IPS-NIHi7 (cell line): Measurements from ENCODE around the gene OPCML.

Experiments used
- DNase-seq: peaks from one replicate; pipeline ENCODE4 v3.0.0; 2012; ENCODE audit warnings: mixed read lengths; ENCODE audit errors: extremely low spot score

Gene OPCML

GRCh38 chr11:132941761-132942160, 590.5 kb downstream of the OPCML start:
- no peak for DNase-seq

DNA sequence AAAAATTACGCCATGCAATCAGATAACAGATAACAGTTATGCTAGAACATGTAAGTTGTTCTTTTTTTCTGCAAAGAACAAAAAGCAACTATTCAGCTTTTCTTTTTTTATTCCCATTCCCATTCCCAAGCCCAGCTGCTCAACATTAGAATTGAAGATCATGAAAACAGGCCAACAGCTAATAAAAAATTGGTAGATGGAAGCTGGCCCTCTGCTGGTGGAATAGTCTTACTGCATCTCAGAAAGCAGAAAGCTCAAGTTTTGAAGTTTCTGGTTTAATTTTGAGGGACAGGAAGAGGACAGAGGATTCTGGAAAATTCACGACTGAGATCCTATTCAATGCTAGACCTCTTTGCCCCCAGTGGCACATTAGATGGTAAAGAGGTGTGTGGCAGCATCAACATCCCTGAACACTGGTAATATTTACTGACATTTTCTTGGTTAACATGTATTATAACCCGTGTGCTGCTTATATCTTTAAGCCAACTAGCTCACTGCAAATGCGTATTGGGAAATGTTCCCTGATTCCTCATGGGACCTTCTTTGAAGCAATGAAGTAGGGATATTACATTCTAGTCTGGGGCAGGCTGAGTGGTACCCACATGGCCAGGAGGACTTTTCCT, 591.2 kb downstream of the OPCML start:
- DNase-seq: no peak

DNA sequence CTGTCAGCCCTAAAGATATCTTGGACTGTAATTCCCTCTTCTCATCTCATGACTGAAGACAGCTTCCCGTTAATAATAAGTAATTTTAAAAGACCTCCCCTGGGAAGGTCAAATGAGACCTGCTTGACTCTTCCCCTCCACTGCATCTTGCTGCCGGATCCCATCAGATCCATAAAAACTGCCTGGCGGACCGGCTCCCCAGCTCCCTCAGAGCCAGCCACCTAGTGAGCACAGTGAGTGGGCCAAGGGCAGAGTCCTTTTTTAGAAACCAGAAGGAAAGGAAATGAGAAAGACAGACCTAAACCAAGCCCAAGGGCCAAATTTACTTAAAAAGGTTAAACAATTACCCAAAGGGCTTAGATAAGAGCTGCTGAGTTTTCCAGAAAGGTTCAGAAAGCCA, 595.3 kb downstream of the OPCML start:
- DNase-seq: no peak

DNA sequence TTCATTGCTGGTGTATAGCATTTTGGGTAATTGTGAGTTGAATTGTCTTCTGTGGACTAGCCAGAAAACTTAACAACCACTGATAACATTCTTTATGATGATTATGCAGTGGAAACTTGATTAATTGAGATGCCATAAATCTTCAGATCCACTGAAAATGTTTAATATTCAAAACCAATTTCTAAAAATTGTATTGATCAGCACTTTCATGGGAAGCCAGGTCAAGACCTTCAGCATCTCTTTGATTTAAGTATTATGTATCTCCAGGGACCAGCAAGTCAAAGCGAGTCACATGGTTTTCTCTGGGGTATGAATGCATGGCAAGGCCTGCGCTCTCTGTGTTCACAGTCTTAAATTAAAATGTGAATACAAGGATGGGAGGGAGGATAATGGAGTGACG, 596.9 kb downstream of the OPCML start:
- DNase-seq: no peak

- DNase-seq: no peak
Observed at GRCh38 chr11:132933703-132934102, 598.6 kb downstream of the OPCML start.

DNA sequence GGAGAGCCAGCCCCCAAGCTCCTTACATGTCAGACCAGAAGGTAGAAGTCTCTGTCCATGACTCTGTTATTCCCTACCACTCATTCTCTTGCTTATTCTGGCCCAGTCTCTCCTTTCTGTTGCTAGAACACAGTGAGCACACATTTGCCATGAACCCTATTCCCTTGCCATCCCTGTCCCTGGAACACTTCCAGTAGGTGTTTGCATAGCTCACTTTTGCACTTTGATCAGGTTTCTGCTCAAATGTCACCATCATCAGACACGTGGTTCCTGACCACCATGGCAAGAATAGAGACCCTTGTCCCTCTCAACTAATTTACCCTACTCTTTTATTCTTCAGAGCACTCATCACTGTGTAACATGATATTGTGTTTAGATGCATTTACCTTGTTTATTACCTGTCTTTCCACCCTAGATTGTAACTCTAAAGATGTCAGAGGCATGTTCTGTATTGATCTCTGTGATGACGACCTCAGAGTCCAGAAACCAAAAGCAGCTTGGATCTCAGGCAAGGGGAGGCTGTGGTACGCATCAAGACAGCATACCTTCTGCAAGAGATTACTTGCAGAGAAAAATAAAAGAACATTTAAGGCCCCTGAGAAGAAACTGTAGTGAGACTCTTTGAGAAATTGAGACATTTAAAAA, 606.4 kb downstream of the OPCML start:
- DNase-seq: no peak

DNA sequence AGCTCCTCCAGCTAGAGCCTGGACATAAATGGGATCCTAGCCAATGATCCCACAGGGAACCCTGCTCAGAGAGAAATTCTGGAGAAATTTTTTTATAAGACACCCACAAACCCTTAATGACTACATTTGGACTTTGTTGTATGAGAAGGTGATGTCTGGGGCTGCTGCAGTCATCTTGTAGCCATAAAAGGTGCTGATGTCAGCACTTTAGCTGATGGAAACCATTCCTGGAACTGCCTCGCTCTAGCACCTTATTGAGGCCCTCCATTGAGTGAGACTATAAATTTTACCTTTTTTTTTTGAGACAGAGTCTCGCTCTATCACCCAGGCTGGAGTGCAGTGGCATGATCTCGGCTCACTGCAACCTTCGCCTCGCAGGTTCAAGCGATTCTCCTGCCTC, 610.7 kb downstream of the OPCML start:
- DNase-seq: no peak

DNA sequence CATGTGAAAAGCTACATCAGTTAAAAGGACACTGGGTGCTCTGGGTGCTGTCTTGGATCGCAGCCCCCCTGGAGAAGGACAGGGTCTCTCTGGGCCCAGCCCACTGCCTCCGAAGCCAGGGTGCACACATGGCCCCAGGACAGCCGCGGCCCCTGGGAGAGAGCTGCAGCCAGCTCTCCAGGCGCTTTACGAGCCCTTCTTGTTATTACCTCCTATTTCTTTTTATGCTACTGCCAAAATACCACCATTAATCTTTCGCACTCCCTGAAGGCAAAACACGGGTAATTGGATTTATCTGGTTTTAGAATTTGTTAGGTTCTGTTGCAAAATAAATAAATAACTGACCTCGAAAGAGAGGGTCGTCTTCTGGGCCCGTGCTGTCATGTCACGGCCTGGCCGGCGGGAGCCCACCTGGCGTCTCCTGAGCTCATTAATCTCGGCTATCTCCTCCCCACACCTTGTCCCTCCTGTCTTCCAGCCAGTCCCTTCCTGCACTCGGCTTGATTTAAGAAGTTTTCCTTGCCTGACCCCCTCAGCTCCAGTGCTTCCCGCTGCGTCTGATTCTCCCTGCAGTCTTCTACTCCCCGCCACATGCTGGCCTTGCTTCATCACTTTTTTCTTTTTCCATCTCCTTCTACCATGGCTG, 611.7 kb downstream of the OPCML start:
- DNase-seq: no peak

DNA sequence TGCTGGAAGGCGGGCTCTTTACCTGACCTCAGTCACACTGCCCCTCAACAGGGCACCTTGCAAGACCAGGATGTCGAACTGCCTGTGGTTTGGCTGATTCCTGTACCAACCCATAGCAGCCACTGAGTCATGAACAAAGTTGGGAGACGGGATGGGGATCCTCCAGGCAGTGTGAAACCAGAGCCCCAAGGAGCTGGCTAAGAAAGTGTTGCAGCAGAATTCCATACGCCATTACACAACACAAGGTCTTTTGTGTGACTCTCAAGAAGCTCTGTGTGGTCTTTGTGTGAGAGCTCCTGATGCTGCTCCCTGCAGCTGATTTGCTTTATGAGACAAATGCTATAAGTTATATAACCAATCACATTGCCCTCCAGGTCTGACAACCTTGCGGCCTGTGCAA, 617.7 kb downstream of the OPCML start:
- DNase-seq: no peak

DNA sequence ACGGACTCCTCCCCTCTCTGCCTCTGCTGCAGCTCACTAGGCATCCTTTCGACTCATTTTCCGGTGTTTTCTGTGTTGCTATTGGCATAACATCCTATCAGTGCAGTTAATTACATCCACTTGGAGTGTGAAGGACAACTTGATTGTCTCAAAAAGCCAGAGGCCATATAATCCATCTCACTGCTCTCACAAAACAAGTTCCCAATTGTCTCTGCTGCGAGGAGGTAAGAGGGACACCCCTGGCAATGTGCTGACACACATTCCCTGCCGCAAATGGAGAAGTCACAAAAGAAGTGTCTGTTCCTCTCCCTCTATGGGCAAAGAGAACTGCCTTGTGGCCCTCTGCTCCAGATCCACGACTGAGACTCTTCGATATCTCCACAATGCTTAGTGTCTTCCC, 618.4 kb downstream of the OPCML start:
- DNase-seq: no peak

DNA sequence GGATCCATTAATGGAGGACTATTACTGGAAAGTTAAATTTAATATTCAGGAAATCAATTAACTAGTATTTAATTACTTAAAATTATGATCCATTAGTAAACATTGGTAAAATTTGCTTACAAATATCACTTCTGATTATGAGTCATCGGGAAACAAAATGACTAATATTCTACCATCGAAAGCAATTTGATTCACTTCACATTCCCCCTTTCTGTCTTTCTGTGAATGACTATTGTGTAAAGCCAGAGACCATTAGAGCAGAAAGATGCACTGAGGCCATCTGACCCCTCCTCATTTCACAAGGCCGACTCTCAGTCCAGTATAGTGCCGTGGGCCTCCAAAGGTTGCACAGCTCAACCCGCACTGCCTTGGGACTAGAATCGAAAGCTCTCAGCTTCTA, 619.0 kb downstream of the OPCML start:
- DNase-seq: no peak

GRCh38 chr11:132911186-132911585, 621.1 kb downstream of the OPCML start:
- DNase-seq: no peak

DNA sequence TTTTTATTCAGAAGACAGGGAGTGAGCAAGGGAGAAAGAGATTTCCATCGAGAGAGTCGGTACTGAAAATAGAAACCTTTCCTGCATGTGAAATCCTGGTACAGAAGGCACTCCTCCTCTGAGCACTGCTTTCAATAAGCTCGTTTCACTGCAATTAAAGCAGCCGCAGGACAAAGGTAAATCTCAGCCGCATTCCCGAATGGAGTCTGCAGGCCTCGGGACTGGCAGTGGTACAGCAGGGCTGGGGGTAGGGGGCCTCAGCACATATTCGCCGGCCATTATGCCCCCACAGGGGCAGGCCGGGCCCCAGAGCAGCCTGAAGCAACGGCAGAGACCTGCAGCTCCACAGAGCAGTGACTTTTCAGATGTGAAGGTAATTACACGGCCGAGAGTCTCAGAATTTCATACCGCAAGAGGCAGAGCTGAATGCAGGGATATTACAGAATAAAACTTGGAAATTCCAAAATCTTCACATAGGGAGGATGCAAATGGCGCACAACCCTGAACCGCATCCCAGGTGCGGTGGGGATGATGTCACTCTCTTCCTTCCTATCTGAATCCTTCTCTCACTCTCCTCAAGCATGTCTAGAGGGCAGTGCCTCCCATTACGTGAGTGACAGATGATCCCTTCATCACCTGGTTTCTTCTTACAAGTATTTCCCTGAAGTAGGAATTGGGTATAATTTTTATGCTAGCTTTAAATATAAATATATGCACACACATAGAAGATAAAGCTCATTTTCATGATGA, 622.1 kb downstream of the OPCML start:
- no peak for DNase-seq

DNA sequence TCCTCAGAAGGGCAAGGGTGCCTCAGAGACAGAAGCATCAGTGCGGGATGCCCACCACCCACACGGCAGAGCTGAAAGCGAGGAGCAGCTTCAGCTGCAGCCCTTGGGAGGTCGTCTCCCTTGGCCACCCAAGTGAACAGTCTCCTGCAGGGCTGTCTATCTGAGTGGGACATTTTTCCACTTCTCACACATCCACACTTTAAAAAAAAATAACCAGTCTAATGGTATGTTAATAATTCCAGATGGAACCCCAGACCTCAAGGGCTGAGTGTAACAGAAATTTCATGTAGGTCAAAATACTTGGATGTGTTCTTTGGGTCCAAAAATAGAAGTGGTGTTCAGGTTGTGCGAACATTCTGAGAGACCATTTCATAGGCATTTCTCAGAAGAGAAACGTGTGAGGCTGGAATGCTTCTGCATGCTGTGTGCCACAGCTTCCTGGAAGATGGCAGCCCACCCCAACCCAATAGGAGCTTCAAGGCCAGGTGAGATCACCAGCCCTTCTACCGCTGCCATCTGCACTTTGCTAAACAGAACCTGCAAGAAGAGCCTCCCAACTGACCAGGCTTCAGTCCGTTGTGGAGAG, 623.2 kb downstream of the OPCML start:
- DNase-seq: no peak

DNA sequence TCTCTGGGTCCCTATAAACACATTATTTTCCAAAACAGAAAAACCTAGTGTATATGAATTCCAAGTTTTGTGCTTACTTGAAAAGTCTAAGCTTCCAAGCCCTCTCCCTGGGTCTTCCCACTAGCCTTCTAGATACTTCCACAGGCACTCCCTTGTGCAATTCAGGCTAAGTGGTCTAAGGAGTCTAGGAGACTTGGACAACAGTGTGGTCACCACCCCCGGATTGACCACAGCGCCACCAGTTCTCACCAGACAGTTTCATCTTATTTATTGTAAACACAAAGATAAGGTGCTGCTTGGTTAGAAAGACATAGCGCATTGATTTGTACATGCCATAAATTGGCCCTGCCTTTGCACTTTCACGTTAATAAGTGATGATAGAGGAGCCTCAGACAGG, 623.9 kb downstream of the OPCML start:
- DNase-seq: no peak

GRCh38 chr11:132907651-132908413, 624.5 kb downstream of the OPCML start:
- DNase-seq: no peak

DNA sequence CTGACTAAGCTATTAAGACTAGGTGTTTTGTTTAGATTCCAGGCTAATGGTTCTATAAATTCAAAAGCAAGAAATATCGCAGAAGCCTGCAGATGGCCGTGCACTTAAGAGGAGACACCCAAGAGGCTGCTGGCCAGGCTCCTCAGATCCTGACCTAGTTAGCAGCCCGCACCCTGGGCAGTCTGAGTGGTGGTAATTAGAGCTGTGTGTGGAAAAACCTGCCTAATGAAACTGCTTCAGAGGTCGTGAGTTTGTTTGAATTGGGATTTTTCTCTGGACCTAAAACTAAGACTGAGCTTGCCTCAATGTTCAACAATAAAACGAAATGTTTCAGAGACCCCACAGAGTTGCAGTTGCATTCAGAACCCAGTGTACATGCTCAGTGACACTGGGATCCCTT, 627.7 kb downstream of the OPCML start:
- no peak for DNase-seq

DNA sequence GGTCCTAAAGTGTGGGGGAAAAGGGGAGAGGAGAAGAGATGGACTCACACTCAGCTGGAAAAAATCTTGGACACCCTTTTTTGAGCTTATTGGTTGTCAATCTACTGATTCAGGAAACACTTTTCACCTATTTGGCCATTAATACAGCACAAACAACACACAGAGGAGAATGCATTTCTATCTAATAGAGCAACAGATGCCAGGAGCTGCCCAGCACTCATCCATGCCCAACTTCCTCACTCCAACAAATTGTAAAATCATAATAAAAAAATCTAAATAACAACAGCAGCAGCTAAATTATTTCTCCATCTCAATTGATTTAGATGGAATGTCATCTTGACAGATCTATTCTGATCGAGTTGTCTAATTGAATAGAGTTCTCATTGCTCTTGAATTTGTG, 628.2 kb downstream of the OPCML start:
- no peak for DNase-seq

GRCh38 chr11:132901638-132902471, 630.4 kb downstream of the OPCML start:
- no peak for DNase-seq

GRCh38 chr11:132898676-132899075, 633.6 kb downstream of the OPCML start:
- DNase-seq: no peak

DNA sequence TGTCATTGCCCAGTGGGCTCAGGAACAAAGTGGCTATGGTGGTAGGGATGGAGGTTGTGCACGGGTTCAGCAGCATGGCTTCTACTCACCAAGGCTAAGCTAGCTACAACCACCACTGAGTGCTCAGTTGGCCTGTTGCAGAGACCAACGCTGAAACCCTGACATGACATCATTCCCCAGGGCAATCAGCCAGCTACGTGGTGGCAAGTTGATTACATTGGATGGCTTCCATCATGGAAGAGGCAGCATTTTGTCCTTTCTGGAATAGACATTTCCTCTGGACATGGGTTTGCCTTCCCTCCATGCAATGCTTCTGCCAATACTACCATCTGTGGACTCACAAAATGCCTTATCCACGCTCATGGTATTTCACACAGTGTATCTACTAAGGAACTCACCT, 634.3 kb downstream of the OPCML start:
- DNase-seq: no peak
